Skin of body (tissue), 2 donors: ENCODE data around the gene POLR1A. TPM values are rescaled to one million over a fixed set of nuclear protein-coding genes. Genes with fewer than 3 reads are reported as not detected.

Source experiments
- DNase-seq: peaks from one replicate; lab custom pipeline; 2025; lab: John Stamatoyannopoulos, UW
- total RNA-seq: library from RNA; depleted of rRNA; stranded (reverse); fragments of >200 nt; gene quantifications from one replicate; pipeline ENCODE4 v1.2.3, GENCODE V29; 2014

POLR1A gene
- total RNA-seq, 1 donor from 2014 or later, result 11.3 TPM

DNA sequence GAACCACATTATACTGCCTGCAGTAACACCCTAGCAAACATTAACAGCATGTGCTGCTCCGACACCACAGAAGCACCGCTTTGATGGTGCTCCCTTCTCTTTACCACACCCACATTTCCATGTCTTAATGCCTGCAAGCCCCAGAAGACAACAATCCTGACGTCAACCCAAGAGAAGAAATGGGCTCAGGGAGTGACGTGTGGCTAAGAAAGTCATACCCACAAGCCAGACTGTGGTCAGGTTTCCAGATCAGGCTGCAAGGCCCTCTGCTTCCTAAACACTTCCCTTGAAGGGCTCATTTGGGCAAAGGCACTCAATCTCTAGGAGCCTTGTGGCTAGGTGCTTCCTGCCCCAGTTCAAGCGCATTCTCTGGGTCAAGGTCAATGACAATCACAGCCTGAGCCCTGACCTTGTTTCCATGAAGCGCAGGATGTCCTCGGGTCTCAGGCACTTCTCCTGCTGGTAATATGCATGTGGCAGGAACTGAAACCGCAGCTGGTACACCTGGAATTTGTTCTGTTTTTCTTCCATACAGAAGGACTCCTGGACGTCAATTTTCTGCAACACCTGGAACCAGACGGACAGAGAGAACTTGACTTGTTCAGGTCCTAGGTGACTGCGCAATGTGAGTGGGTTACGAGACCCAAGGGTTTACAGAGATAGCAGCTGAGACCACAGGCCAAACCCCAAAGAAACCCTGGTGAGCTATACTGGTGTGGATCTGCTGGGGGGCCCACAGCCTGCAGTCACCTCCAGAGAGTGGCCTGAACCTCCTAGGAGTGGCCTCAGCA lies 67.2 kb downstream of the POLR1A start:
- peak; percentile 37 for DNase-seq

GRCh38 chr2:86037795-86038192 lies 67.9 kb downstream of the POLR1A start:
- no peak for DNase-seq

GRCh38 chr2:86037141-86037794 lies 68.4 kb downstream of the POLR1A start:
- peak; percentile 48 for DNase-seq

GRCh38 chr2:86036669-86037138 lies 69.0 kb downstream of the POLR1A start:
- DNase-seq, result peak; percentile 88

GRCh38 chr2:86035883-86036668 lies 69.6 kb downstream of the POLR1A start:
- DNase-seq, result peak; percentile 53

DNA sequence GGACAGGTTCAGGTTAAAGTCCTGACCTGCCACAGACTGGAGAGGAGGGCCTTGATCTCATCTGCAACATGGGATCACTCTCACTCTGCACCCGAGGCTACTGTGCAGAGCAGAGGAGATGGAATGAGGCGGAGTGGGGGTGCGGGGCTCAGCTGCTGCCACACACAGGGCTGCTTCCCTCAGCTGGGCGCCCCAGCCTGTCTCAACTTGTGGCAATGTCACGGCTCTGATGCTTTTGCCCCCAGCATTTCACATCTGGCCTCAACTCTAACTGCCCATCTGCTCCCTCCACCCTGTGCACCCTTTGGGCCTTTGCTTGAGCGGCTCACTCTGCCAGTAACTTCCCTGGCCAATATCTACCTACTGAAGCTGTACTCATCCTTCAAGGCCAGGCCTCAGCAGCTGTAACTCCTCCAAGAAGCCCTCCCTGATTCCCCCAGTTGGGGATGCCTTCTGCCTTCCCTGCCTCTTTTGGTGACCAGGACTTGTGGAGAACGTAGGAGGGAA lies 70.3 kb downstream of the POLR1A start:
- no peak for DNase-seq

GRCh38 chr2:86033751-86034692 lies 71.7 kb downstream of the POLR1A start:
- DNase-seq, result no peak

GRCh38 chr2:86032861-86033595 lies 72.7 kb downstream of the POLR1A start:
- DNase-seq, result no peak

- DNase-seq, result no peak
Observed at GRCh38 chr2:86031606-86032005, 74.1 kb downstream of the POLR1A start.

DNA sequence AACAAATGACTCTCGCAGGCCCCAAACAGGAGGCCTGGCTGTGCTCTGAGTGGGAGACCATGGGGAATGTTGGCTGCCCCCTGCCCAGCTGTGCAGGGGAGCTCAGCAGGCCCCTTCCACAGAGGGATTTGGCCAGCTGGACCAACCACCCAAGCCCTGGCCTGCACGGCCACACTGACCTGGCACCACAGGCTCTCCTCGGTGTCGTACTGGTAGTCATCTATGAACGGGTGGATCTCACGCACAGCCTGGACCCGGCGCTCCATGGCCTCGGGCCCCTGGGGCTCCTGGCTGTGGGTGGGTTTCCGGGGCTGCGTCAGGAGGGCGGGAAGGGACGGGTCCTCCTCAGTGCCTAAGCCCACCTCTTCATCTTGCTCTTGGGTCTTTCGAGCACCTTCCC lies 74.5 kb downstream of the POLR1A start:
- no peak for DNase-seq

GRCh38 chr2:86029873-86030272 lies 75.8 kb downstream of the POLR1A start:
- DNase-seq, result no peak

- DNase-seq, result peak; percentile 22
Observed at GRCh38 chr2:86028766-86029381, 76.8 kb downstream of the POLR1A start.

- DNase-seq, result peak; percentile 10
Observed at GRCh38 chr2:86027922-86028765, 77.5 kb downstream of the POLR1A start.

DNA sequence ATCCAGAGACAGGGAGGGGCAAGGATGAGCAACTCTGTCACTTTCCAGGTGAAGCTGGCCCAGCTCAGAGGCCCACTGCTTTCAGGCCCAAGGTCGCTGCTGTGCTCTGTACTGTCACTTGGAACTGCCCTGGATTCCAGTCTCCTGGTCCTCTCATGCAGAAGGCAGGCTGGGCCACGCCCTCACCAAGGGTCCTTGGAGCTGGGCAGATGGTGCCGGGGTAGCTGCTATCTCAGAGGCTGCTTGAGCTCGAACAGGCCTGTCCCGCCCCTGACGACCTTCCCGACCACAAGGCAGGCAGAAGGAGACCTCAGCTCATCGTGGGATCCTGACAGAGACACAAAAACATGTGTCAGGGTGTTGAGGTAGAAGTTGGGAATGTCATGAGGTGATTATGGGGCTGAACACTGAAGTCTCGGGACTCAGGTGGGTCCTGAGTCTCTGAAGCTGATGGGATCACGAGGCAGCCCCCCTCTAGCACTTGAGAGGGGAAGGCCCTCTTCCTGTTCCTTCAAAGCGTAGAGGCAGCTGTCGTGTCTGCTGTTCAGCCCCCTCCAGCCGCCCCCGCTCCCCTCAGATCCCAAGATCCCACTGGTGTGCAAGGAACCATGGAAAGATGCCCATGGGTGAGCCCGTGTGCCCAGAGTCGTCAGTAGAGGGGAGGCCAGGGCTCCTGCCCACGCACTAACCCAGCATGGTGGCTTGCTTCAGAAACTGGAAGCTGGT lies 78.3 kb downstream of the POLR1A start:
- no peak for DNase-seq

DNA sequence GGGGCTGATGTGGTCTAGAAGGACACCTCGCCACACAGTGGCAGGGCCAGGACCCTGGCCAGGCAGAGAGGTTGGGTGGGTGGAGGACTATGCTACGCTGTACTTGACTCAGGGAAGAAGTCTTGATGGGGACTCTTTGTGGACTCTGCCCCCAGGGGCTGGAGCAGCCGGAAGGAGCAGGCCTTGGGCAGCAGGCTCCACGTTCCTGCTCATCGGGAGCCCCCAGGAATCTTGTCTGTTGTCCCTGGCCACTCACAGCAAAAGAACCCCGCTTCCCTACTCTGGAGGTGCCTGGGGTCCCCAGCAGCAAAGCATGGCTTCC lies 79.0 kb downstream of the POLR1A start:
- DNase-seq, result no peak

GRCh38 chr2:86025976-86026743 lies 79.5 kb downstream of the POLR1A start:
- DNase-seq, result no peak

DNA sequence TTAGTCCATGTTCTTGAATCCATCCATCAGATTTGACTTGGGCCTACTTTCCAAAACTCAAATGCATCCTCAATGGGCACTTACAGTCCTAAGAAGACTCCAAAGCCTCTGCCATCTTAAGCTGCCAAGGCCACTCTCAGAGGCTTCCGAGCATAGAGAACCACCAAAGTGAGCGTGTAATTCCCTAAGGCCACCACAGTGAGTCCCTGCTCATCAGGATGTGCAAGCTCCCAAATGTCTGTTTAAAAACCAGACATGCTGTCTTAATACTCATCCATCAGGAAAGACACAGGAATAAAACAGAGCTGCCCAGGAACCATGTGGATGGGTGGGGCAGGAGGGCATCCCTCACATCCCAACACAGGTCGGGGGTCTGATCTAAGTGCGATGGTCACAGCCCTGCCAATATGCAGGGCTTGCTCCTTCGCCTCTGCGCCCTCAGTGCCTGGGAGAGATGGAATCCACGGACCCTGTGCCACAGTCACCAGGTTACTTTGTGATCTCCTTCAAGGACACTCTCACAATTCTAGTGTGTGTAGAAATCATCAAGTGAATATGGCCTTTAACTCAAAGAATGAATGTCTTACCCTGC lies 80.4 kb downstream of the POLR1A start:
- DNase-seq, result no peak
